Measurements from ENCODE around the gene SYT17.
A peak's percentile ranks its signal among the peaks of the same experiment; 100 is the strongest.

Gene SYT17

GRCh38 chr16:19291475-19291874 is 123.4 kb downstream of the SYT17 start:
- no peak for TF ChIP-seq JUND (IDR thresholded peaks at IDR 0.05; ENCODE audit: low read depth)
- DNase-seq (ENCODE audit: low read depth in 1 of 2, low spot score in 1 of 2): no peak
- in situ Hi-C loops (cut with HindIII; ENCODE audit: low pct_unique_long_range_greater_than_20kb, low sequenced_read_pairs): no loop called here

GRCh38 chr16:19292186-19292585 is 124.1 kb downstream of the SYT17 start:
- DNase-seq (ENCODE audit: low read depth in 1 of 2, low spot score in 1 of 2): no peak
- in situ Hi-C loops (cut with HindIII; ENCODE audit: low pct_unique_long_range_greater_than_20kb, low sequenced_read_pairs): no loop called here
- no peak for TF ChIP-seq JUND (IDR thresholded peaks at IDR 0.05; ENCODE audit: low read depth)

- TF ChIP-seq JUND (IDR thresholded peaks at IDR 0.05; ENCODE audit: low read depth): no peak
- DNase-seq (ENCODE audit: low read depth in 1 of 2, low spot score in 1 of 2): peak in 1 of 2 experiments; percentile 40
- in situ Hi-C loops (cut with HindIII; ENCODE audit: low pct_unique_long_range_greater_than_20kb, low sequenced_read_pairs): no loop called here
Measured at GRCh38 chr16:19294156-19294649, 126.2 kb downstream of the SYT17 start.

GRCh38 chr16:19295393-19295792 is 127.4 kb downstream of the SYT17 start:
- no peak for DNase-seq (ENCODE audit: low read depth in 1 of 2, low spot score in 1 of 2)
- TF ChIP-seq JUND (IDR thresholded peaks at IDR 0.05; ENCODE audit: low read depth): no peak
- in situ Hi-C loops (cut with HindIII; ENCODE audit: low pct_unique_long_range_greater_than_20kb, low sequenced_read_pairs): no loop called here

- DNase-seq (ENCODE audit: low read depth in 1 of 2, low spot score in 1 of 2): no peak
- in situ Hi-C loops (cut with HindIII; ENCODE audit: low pct_unique_long_range_greater_than_20kb, low sequenced_read_pairs): no loop called here
- no peak for TF ChIP-seq JUND (IDR thresholded peaks at IDR 0.05; ENCODE audit: low read depth)
Measured at GRCh38 chr16:19297454-19297853, 129.4 kb downstream of the SYT17 start.

- no peak for TF ChIP-seq JUND (IDR thresholded peaks at IDR 0.05; ENCODE audit: low read depth)
- no peak for DNase-seq (ENCODE audit: low read depth in 1 of 2, low spot score in 1 of 2)
- in situ Hi-C loops (cut with HindIII; ENCODE audit: low pct_unique_long_range_greater_than_20kb, low sequenced_read_pairs): no loop called here
Measured at GRCh38 chr16:19299565-19299964, 131.5 kb downstream of the SYT17 start.

- DNase-seq (ENCODE audit: low read depth in 1 of 2, low spot score in 1 of 2): no peak
- in situ Hi-C loops (cut with HindIII; ENCODE audit: low pct_unique_long_range_greater_than_20kb, low sequenced_read_pairs): no loop called here
- TF ChIP-seq JUND (IDR thresholded peaks at IDR 0.05; ENCODE audit: low read depth): no peak
Measured at GRCh38 chr16:19301931-19302330, 133.9 kb downstream of the SYT17 start.

GRCh38 chr16:19304750-19305149 is 136.7 kb downstream of the SYT17 start:
- TF ChIP-seq JUND (IDR thresholded peaks at IDR 0.05; ENCODE audit: low read depth): no peak
- DNase-seq (ENCODE audit: low read depth in 1 of 2, low spot score in 1 of 2): peak in 1 of 2 experiments; percentile 18
- in situ Hi-C loops (cut with HindIII; ENCODE audit: low pct_unique_long_range_greater_than_20kb, low sequenced_read_pairs): no loop called here

- in situ Hi-C loops (cut with HindIII; ENCODE audit: low pct_unique_long_range_greater_than_20kb, low sequenced_read_pairs): no loop called here
- DNase-seq (ENCODE audit: low read depth in 1 of 2, low spot score in 1 of 2): no peak
- TF ChIP-seq JUND (IDR thresholded peaks at IDR 0.05; ENCODE audit: low read depth): no peak
Measured at GRCh38 chr16:19305443-19305842, 137.4 kb downstream of the SYT17 start.

- TF ChIP-seq JUND (IDR thresholded peaks at IDR 0.05; ENCODE audit: low read depth): no peak
- peak in 1 of 2 experiments; percentile 58 for DNase-seq (ENCODE audit: low read depth in 1 of 2, low spot score in 1 of 2)
- in situ Hi-C loops (cut with HindIII; ENCODE audit: low pct_unique_long_range_greater_than_20kb, low sequenced_read_pairs): no loop called here
Measured at GRCh38 chr16:19307587-19308241, 139.7 kb downstream of the SYT17 start.

GRCh38 chr16:19308392-19308791 is 140.4 kb downstream of the SYT17 start:
- no peak for TF ChIP-seq JUND (IDR thresholded peaks at IDR 0.05; ENCODE audit: low read depth)
- in situ Hi-C loops (cut with HindIII; ENCODE audit: low pct_unique_long_range_greater_than_20kb, low sequenced_read_pairs): no loop called here
- DNase-seq (ENCODE audit: low read depth in 1 of 2, low spot score in 1 of 2): no peak

GRCh38 chr16:19309178-19309577 is 141.1 kb downstream of the SYT17 start:
- no peak for TF ChIP-seq JUND (IDR thresholded peaks at IDR 0.05; ENCODE audit: low read depth)
- in situ Hi-C loops (cut with HindIII; ENCODE audit: low pct_unique_long_range_greater_than_20kb, low sequenced_read_pairs): no loop called here

GRCh38 chr16:19314718-19315425 is 146.8 kb downstream of the SYT17 start:
- DNase-seq (ENCODE audit: low read depth in 1 of 2, low spot score in 1 of 2): no peak
- in situ Hi-C loops (cut with HindIII; ENCODE audit: low pct_unique_long_range_greater_than_20kb, low sequenced_read_pairs): no loop called here
- TF ChIP-seq JUND (IDR thresholded peaks at IDR 0.05; ENCODE audit: low read depth): no peak

More at GRCh38 chr16:19309178-19309577, 141.1 kb downstream of the SYT17 start:
- no peak for DNase-seq (ENCODE audit: low read depth in 1 of 2, low spot score in 1 of 2)

Data from T47D (cell line).